CD4-positive, CD25-positive, alpha-beta regulatory T cell (primary cell): ENCODE data around the gene MMADHC. TPM values are rescaled to one million over a fixed set of nuclear protein-coding genes. Genes with fewer than 3 reads are reported as not detected.

Source experiments
- ATAC-seq, 2 donors: fragments of 150-1000 bp; cut with Tn5 transposase; one replicate each; pipeline ENCODE4 v1.10.0; 2021; ENCODE audit warnings: low read depth in 2 of 2, moderate number of reproducible peaks in 2 of 2, moderate library complexity in 1 of 2
- DNase-seq, 3 donors: peaks; one replicate each; pipeline versions ENCODE4 v3.0.0 to v3.0.0-alpha.2; 2012 to 2022; ENCODE audit warnings: mixed read lengths in 1 of 3
- H3K27ac ChIP-seq: one replicate; pipeline ENCODE4 v1.7.0; 2013; ENCODE audit warnings: mild to moderate bottlenecking, low read length; ENCODE audit not compliant: insufficient read depth, poor library complexity, severe bottlenecking
- H3K27me3 ChIP-seq: one replicate; pipeline ENCODE4 v1.7.0; 2013; ENCODE audit warnings: low read length; ENCODE audit not compliant: control insufficient read depth, insufficient read depth
- H3K36me3 ChIP-seq: one replicate; pipeline ENCODE4 v1.7.0; 2013; ENCODE audit warnings: mild to moderate bottlenecking, low read length, moderate library complexity; ENCODE audit not compliant: control insufficient read depth, insufficient read depth
- H3K4me1 ChIP-seq: 2 replicates; pipeline ENCODE4 v1.7.0; 2013; ENCODE audit warnings: mild to moderate bottlenecking, low read length; ENCODE audit not compliant: insufficient read depth, control insufficient read depth, poor library complexity, severe bottlenecking
- H3K4me3 ChIP-seq: one replicate; pipeline ENCODE4 v1.7.0; 2013; ENCODE audit warnings: low read depth, mild to moderate bottlenecking, low read length, moderate library complexity
- H3K9me3 ChIP-seq, 2 experiments: 1 replicate in 1 of 2; 2 replicates in 1 of 2; pipeline ENCODE4 v1.7.0; 2013; ENCODE audit warnings: low read length in 2 of 2, mild to moderate bottlenecking in 1 of 2, moderate library complexity in 1 of 2; ENCODE audit not compliant: control insufficient read depth in 2 of 2
- H3K27ac Mint-ChIP-seq, 3 donors: one replicate each; pipeline ENCODE4 v1.8.0; 2020 to 2022; ENCODE audit warnings: mild to moderate bottlenecking in 3 of 3, mixed read lengths in 3 of 3, moderate library complexity in 2 of 3
- H3K27me3 Mint-ChIP-seq: one replicate; pipeline ENCODE4 v1.8.0; 2022; ENCODE audit warnings: mild to moderate bottlenecking, mixed read lengths
- H3K36me3 Mint-ChIP-seq: one replicate; pipeline ENCODE4 v1.8.0; 2020; ENCODE audit warnings: mixed read lengths
- H3K4me1 Mint-ChIP-seq, 4 donors: one replicate each; pipeline ENCODE4 v1.8.0; 2020 to 2022; ENCODE audit warnings: mixed read lengths in 4 of 4, mild to moderate bottlenecking in 1 of 4
- H3K4me3 Mint-ChIP-seq, 4 donors: one replicate each; pipeline ENCODE4 v1.8.0; 2020 to 2022; ENCODE audit warnings: mild to moderate bottlenecking in 4 of 4, mixed read lengths in 4 of 4, moderate library complexity in 3 of 4
- H3K9me3 Mint-ChIP-seq, 7 donors: one replicate each; pipeline ENCODE4 v1.8.0; 2020 to 2022; ENCODE audit warnings: mixed read lengths in 7 of 7, mild to moderate bottlenecking in 3 of 7, moderate library complexity in 2 of 7
- polyA plus RNA-seq, 4 donors: library from polyadenylated mRNA; unstranded; fragments of 300-500 nt; fragmentation: Illumina TruSeq; gene quantifications; one replicate each; pipeline ENCODE4 v1.2.3, GENCODE V29; 2021
- total RNA-seq: library from RNA; stranded (reverse); gene quantifications from one replicate; pipeline ENCODE4 v1.2.3, GENCODE V29; 2022

MMADHC gene
- total and polyA plus RNA-seq, 5 donors from 2014 or later: 72.5 to 200 (median 170) TPM

GRCh38 chr2:149601141-149601796 lies 13.7 kb upstream of the MMADHC start:
- H3K27ac Mint-ChIP-seq: no peak overlapping the region
- ATAC-seq (peak in 1 of 2 donors; percentile 1), DNase-seq (no peak)
- H3K4me1 Mint-ChIP-seq: peaks cover 0 to 16% (median 12%) of the 10 kb centered on the region in 4 donors
- H3K36me3 Mint-ChIP-seq: no peaks in the 10 kb centered on the region
- H3K4me3 Mint-ChIP-seq: no peak overlapping the region
- peaks cover 0 to 3% (median 0%) of the 10 kb centered on the region in 7 donors for H3K9me3 Mint-ChIP-seq
- Histone ChIP-seq H3K4me3 (no peak overlapping the region), H3K27ac (no peak overlapping the region), H3K36me3 (no peaks in the 10 kb centered on the region), H3K9me3 (no peaks in the 10 kb centered on the region), H3K4me1 (peaks cover 9% of the 10 kb centered on the region), H3K27me3 (peaks cover 1% of the 10 kb centered on the region)
- peaks cover 5% of the 10 kb centered on the region for H3K27me3 Mint-ChIP-seq

GRCh38 chr2:149597668-149598326 lies 10.2 kb upstream of the MMADHC start:
- Histone ChIP-seq H3K36me3 (no peaks in the 10 kb centered on the region), H3K27me3 (peaks cover 9% of the 10 kb centered on the region), H3K27ac (no peak overlapping the region), H3K4me1 (peaks cover 9% of the 10 kb centered on the region), H3K9me3 (no peaks in the 10 kb centered on the region), H3K4me3 (peak overlapping the region; percentile 65)
- DNase-seq (peak; percentile 27 to 85 (median 73)), ATAC-seq (peak; percentile 96 to 97)
- Mint-ChIP-seq H3K36me3 (no peaks in the 10 kb centered on the region), H3K27me3 (peaks cover 31% of the 10 kb centered on the region), H3K4me3 (peak overlapping the region; percentile 2 to 57 (median 12)), H3K27ac (peak overlapping the region in 2 of 3 donors; percentile 67 to 92), H3K4me1 (peaks cover 0 to 16% (median 12%) of the 10 kb centered on the region in 4 donors), H3K9me3 (peaks cover 0 to 3% (median 0%) of the 10 kb centered on the region in 7 donors)

GRCh38 chr2:149597050-149597667 lies 9.6 kb upstream of the MMADHC start:
- Mint-ChIP-seq H3K9me3 (peaks cover 0 to 3% (median 0%) of the 10 kb centered on the region in 7 donors), H3K27ac (peak overlapping the region in 2 of 3 donors; percentile 67 to 92), H3K36me3 (no peaks in the 10 kb centered on the region), H3K4me1 (peaks cover 0 to 16% (median 12%) of the 10 kb centered on the region in 4 donors), H3K4me3 (peak overlapping the region in 3 of 4 donors; percentile 2 to 57 (median 13)), H3K27me3 (peaks cover 38% of the 10 kb centered on the region)
- ATAC-seq (no peak), DNase-seq (no peak)
- no peak overlapping the region for H3K27ac ChIP-seq
- peaks cover 9% of the 10 kb centered on the region for H3K27me3 ChIP-seq
- H3K36me3 ChIP-seq: no peaks in the 10 kb centered on the region
- H3K4me1 ChIP-seq: peaks cover 9% of the 10 kb centered on the region
- no peaks in the 10 kb centered on the region for H3K9me3 ChIP-seq
- peak overlapping the region; percentile 65 for H3K4me3 ChIP-seq

- no peaks in the 10 kb centered on the region for H3K36me3 ChIP-seq
- DNase-seq: no peak
- no peaks in the 10 kb centered on the region for H3K9me3 Mint-ChIP-seq
- H3K36me3 Mint-ChIP-seq: no peaks in the 10 kb centered on the region
- H3K4me3 Mint-ChIP-seq: no peak overlapping the region
- peaks cover 9% of the 10 kb centered on the region for H3K27me3 ChIP-seq
- H3K27me3 Mint-ChIP-seq: peaks cover 44% of the 10 kb centered on the region
- no peak overlapping the region for H3K27ac Mint-ChIP-seq
- peaks cover 9% of the 10 kb centered on the region for H3K4me1 ChIP-seq
- no peaks in the 10 kb centered on the region for H3K9me3 ChIP-seq
- H3K4me3 ChIP-seq: no peak overlapping the region
- peaks cover 0 to 12% (median 10%) of the 10 kb centered on the region in 4 donors for H3K4me1 Mint-ChIP-seq
- ATAC-seq: no peak
- H3K27ac ChIP-seq: no peak overlapping the region
These were observed 8.9 kb upstream of the MMADHC start for GRCh38 chr2:149596471-149596870.

GRCh38 chr2:149595056-149595963 lies 7.7 kb upstream of the MMADHC start:
- peaks cover 9% of the 10 kb centered on the region for H3K27me3 ChIP-seq
- ATAC-seq: no peak
- Mint-ChIP-seq H3K27me3 (peaks cover 55% of the 10 kb centered on the region), H3K4me1 (peaks cover 0 to 11% (median 7%) of the 10 kb centered on the region in 4 donors), H3K4me3 (peak overlapping the region in 1 of 4 donors; percentile 12), H3K9me3 (no peaks in the 10 kb centered on the region), H3K27ac (peak overlapping the region in 1 of 3 donors; percentile 6), H3K36me3 (no peaks in the 10 kb centered on the region)
- no peak overlapping the region for H3K4me3 ChIP-seq
- H3K4me1 ChIP-seq: peaks cover 9% of the 10 kb centered on the region
- H3K27ac ChIP-seq: no peak overlapping the region
- no peaks in the 10 kb centered on the region for H3K9me3 ChIP-seq
- H3K36me3 ChIP-seq: no peaks in the 10 kb centered on the region
- no peak for DNase-seq

GRCh38 chr2:149594411-149594810 lies 6.8 kb upstream of the MMADHC start:
- Histone ChIP-seq H3K4me1 (peaks cover 9% of the 10 kb centered on the region), H3K36me3 (no peaks in the 10 kb centered on the region), H3K9me3 (no peaks in the 10 kb centered on the region), H3K27ac (no peak overlapping the region), H3K27me3 (peaks cover 9% of the 10 kb centered on the region), H3K4me3 (no peak overlapping the region)
- H3K27me3 Mint-ChIP-seq: peaks cover 58% of the 10 kb centered on the region
- H3K4me1 Mint-ChIP-seq: peaks cover 0 to 11% (median 7%) of the 10 kb centered on the region in 4 donors
- no peak for DNase-seq
- no peaks in the 10 kb centered on the region for H3K36me3 Mint-ChIP-seq
- no peak overlapping the region for H3K27ac Mint-ChIP-seq
- H3K4me3 Mint-ChIP-seq: no peak overlapping the region
- no peak for ATAC-seq
- H3K9me3 Mint-ChIP-seq: no peaks in the 10 kb centered on the region

- Histone ChIP-seq H3K4me1 (peaks cover 35% of the 10 kb centered on the region), H3K9me3 (no peaks in the 10 kb centered on the region), H3K27ac (peak overlapping the region; percentile 92), H3K36me3 (peaks cover 10% of the 10 kb centered on the region), H3K27me3 (no peaks in the 10 kb centered on the region), H3K4me3 (peak overlapping the region; percentile 100)
- Mint-ChIP-seq H3K27ac (peak overlapping the region; percentile 98 to 99 (median 98)), H3K36me3 (peaks cover 20% of the 10 kb centered on the region), H3K27me3 (peaks cover 41% of the 10 kb centered on the region), H3K9me3 (no peaks in the 10 kb centered on the region), H3K4me3 (peak overlapping the region; percentile 94 to 97 (median 94)), H3K4me1 (peaks cover 30 to 47% (median 35%) of the 10 kb centered on the region in 4 donors)
- DNase-seq: no peak
- no peak for ATAC-seq
These were observed 444 bp upstream of the MMADHC start for GRCh38 chr2:149587950-149588487.
